ENCODE data around the gene FRG2. TPM values are rescaled to one million over a fixed set of nuclear protein-coding genes. Genes with fewer than 3 reads are reported as not detected.

Gene FRG2
- total RNA-seq, 4 donors from 2014 or later = not detected

GRCh38 chr4:190019023-190019858 lies 7.8 kb downstream of the FRG2 start:
- DNase-seq (ENCODE audit: low spot score) (no peak), ATAC-seq (ENCODE audit: low FRiP score) (no peak)
- TF ChIP-seq, protein P1, sequence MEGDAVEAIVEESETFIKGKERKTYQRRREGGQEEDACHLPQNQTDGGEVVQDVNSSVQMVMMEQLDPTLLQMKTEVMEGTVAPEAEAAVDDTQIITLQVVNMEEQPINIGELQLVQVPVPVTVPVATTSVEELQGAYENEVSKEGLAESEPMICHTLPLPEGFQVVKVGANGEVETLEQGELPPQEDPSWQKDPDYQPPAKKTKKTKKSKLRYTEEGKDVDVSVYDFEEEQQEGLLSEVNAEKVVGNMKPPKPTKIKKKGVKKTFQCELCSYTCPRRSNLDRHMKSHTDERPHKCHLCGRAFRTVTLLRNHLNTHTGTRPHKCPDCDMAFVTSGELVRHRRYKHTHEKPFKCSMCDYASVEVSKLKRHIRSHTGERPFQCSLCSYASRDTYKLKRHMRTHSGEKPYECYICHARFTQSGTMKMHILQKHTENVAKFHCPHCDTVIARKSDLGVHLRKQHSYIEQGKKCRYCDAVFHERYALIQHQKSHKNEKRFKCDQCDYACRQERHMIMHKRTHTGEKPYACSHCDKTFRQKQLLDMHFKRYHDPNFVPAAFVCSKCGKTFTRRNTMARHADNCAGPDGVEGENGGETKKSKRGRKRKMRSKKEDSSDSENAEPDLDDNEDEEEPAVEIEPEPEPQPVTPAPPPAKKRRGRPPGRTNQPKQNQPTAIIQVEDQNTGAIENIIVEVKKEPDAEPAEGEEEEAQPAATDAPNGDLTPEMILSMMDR (IDR thresholded peaks at IDR 0.05) = no peak

GRCh38 chr4:190018201-190018920 lies 8.7 kb downstream of the FRG2 start:
- ATAC-seq (ENCODE audit: low FRiP score) = no peak
- no peak for DNase-seq (ENCODE audit: low spot score)
- TF ChIP-seq, protein P1 (IDR thresholded peaks at IDR 0.05) = no peak

GRCh38 chr4:190017357-190018200 lies 9.5 kb downstream of the FRG2 start:
- ATAC-seq (ENCODE audit: low FRiP score) (no peak), DNase-seq (ENCODE audit: low spot score) (no peak)
- TF ChIP-seq, protein P1 (IDR thresholded peaks at IDR 0.05) = no peak

- no peak for DNase-seq (ENCODE audit: low spot score)
- TF ChIP-seq, protein P1 (IDR thresholded peaks at IDR 0.05) = no peak
- no peak for ATAC-seq (ENCODE audit: low FRiP score)
These were observed 10.4 kb downstream of the FRG2 start for GRCh38 chr4:190016369-190017289.

DNA sequence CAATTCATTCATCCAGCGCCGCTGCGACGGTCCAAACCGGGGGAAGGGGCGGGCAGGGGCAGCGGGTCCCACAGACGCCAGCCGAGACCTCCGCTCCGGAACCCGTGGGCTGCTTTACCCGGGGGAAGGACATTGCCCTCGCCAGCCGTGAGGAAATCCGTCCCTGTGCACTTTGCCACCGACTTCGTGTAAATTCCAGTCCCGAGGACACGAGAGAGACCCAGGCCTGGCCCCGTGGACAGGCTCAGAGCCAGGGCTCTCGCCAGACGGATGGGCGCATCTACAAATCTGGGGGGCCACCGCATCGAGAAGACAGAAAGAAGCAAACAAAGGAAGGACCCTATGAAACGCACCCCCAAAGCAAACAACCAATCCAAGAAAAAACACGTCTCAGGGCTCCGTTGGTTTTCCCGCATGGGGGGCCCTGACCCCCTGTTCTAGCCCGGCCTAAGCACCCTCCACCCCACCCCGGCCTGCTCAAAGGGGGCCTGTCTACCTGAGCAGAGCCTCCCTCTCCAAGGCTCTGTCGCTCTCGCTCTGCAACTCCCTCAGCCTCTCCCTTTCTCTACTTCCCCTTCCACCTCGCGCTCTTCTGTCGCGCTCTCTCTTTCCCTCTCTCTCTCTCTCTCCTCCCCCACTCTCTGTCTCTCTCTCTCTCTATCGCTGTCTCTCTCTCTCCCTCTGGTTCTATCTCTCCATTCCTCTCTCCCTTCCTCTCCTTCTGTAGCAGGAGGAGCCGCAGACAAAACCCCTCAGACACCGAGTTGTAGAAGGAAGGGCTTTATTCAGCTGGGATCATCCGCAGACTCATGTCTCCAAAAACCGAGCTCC lies 11.3 kb downstream of the FRG2 start:
- TF ChIP-seq, protein P1 (IDR thresholded peaks at IDR 0.05) = no peak
- ATAC-seq (ENCODE audit: low FRiP score) = no peak

More for the DNA sequence above, 11.3 kb downstream of the FRG2 start:
- DNase-seq (ENCODE audit: low spot score) = no peak
